Measurements from ENCODE around the gene LONRF3.

LONRF3 gene

DNA sequence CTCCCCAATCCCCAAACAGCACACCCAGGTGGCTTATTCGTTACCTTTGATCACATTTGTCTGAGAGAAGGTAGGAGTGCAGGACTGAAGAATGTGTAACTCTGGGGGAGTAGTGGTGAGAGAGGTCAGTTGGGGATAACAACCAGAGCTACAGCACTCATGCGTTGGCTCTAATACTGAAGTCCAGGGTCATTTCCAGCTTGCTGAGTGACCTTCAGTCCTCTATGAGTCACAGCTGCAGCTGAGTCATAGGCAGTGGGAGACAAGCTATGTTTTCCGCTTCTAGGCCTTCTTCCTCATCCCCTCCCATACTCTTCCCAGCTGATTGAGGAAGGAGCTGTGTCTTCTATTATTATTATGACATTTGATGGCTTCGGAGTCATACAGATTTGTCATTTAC lies 66.8 kb downstream of the LONRF3 start:
- no peak for DNase-seq

DNA sequence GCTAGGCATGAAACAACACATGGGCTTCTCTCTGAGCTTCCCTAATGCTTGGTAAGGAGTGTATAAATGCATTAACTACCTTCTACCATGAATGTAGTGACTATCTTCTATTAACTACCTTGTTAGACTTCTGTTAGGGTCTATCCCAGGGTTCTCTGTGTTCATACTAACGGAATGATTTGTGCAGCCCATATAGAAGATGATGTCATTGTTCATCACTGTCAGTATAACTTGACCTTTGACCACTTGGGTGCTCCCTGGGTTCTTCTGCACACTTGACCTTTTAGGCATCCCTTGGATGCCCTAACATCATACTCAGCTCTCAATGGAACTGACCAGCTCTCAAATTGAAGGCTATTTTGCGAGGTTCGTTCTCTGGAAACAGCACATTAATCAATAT lies 67.6 kb downstream of the LONRF3 start:
- DNase-seq, result no peak

DNA sequence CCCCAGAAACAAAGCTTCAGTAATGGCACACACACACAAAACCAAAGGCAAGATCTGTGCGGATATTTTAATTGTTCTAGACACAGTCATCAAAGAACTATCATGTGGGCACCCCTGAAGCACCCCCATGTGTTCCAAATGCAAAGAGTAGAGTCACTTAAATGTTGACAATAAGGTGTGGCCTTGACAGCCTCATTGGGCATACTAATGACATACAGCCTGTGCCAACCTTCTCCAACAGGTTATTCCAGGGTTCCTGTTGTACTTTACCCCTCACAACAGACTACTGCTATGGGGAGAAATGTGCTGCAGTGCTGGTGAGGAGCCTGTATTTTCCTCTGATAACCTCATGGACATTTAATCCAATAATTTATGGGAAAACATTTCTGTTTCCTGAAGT lies 68.6 kb downstream of the LONRF3 start:
- DNase-seq, result no peak

DNA sequence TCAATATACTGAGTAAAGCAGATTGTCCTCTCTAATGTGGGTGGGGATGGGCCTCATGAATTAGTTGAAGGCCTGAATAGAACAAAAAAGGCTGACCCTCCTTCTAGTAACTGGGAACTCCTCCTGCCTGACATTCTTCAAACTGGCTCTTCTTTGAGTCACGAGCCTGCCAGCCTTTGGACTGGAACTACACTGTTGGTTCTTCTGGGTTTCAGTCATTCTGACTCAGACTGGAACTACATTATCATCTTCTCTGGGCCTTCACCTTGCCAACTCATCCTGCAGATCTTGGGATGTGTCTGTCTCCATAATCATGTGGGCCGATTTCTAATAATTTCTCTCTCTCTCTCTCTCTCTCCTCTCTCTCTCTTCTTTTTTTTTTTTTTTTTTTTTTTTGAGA lies 71.5 kb downstream of the LONRF3 start:
- DNase-seq, result no peak

DNA sequence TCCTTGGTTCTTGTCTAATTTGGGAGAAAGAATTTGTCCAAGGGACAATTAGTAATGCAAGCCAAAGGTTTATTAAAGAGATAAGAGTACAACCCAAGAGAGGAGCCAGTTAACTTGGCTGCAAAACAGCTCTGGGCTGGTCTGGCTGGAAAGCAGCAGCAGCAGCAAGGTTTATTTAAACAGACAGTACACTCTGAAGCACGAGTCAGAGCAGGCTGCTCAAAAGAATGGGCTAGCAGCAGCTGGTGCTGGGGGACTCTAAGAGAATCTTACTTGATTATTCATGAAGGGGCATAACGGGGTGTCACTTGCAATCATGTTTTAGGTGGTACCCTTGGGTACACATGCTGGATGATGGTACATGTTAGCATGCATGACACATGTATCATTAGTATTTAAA lies 81.3 kb downstream of the LONRF3 start:
- DNase-seq, result no peak

DNA sequence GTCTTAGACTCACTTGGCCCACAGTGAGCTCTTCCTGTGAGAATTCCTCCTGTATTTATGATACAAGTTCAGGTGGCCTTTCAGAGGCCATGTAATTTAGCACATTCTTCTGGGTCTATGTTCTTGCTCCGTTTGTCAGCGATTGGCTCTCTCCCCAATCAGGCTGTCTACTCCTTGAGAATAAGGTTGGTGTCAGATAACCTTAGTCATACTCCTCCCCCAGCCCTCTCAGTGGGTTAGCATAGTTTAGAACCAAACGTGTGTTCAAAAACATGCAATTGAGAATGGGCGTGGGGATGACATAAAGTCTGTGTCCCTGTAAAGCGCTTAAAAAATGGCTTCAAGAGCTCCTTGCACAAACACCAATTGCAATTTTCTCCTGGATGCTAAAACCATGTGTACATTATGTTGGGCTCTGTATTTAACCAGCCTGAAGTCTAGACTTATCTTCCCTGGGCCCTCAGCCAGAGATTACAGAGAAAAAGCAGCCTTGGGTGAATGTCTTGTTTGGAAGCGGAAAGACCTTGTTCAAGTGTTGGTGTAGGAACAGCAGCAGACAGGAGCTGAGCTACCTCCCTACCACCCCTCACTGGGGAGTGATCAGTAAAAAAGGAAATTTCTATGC lies 88.4 kb downstream of the LONRF3 start:
- DNase-seq, result no peak

DNA sequence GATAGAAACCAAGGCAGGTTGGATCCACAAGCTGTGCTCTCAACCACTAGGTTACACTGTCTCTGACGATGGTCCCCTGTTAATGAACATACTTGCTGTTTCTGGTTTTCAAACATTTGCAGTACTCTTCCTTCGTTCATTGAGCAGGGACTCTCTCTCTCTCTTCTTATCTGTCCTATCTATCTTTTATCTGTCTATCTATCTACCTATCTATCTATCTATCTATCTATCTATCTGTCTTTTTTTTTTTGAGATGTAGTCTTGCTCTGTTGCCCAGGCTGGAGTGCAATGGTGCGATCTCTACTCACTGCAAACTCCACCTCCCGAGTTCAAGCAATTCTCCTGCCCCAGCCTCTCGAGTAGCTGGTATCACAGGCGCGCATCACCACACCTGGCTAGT lies 89.0 kb downstream of the LONRF3 start:
- DNase-seq, result no peak

DNA sequence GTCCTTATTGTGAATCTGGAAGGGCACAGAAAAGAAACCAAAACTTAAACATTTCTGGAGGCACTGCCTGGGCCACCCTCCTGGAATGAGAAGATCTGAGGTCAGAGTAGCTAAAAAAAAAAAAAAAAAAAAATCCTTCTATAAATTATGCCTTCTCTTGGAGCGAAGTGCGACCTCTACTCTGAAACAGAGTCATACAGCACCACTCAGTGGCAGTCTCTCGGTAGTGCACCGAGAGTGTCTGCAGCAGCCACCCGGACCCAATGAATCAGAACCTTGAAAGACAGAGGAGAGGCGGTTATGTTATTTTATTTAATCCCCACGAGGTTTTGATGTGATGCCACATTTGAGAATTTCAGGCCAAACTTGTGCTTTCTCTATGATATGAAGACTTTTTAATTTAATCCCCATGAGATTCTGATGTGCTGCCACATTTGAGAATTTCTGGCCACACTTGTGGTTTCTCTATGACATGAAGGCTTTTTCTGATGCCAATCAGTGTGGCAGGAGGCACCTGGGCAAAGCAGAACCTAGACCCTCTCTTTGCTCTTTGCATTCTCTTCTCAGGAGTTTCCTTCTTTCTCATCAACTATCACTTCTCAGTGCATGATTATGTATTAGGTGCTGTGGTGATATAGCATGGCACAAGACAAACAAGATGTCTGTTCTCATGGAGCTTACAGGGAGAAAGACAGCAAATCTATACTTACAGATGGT lies 92.8 kb downstream of the LONRF3 start:
- peak; percentile 44 to 57 for DNase-seq
